GM08714 (cell line): Measurements from ENCODE around the gene PLCG2.
A peak's percentile ranks its signal among the peaks of the same experiment; 100 is the strongest.
"Not testable (repeated sequence)": the region's sequence is repeated elsewhere in the genome, so short reads cannot be mapped to it uniquely, and the experiment has no call there.

ENCODE experiments used
- H3K4me3 ChIP-seq: fragments of 200-500 bp; sonication (Bioruptor generic); 2 replicates; pipeline ENCODE4 v1.5.1; 2014; ENCODE audit warnings: mild to moderate bottlenecking, low read length, inconsistent platforms
- ZNF274 ChIP-seq: IDR thresholded peaks from 2 replicates; pipeline ENCODE4 v1.6.1; 2012; ENCODE audit warnings: mild to moderate bottlenecking, low read depth, low read length

The PLCG2 gene

GRCh38 chr16:81778861-81779535 lies at the start of gene PLCG2:
Gene PLCG2 (plus strand): TSS chr16:81779291. CDS start chr16:81785990, 6,699 bp downstream.
- no peak for TF ChIP-seq ZNF274
- H3K4me3 ChIP-seq: peak within 1 kb of the TSS; percentile 83

- no peak for TF ChIP-seq ZNF274
Observed at GRCh38 chr16:81729451-81729850, 49.6 kb upstream of the PLCG2 start.

GRCh38 chr16:81730090-81731051 lies 48.7 kb upstream of the PLCG2 start:
- H3K4me3 ChIP-seq: peak overlapping the region; percentile 6; the same call in 1 of the 2 replicates

More at GRCh38 chr16:81729451-81729850, 49.6 kb upstream of the PLCG2 start:
- no peak overlapping the region for H3K4me3 ChIP-seq

GRCh38 chr16:81731649-81732048 lies 47.4 kb upstream of the PLCG2 start:
- TF ChIP-seq ZNF274: no peak

More at GRCh38 chr16:81730090-81731051, 48.7 kb upstream of the PLCG2 start:
- no peak for TF ChIP-seq ZNF274

GRCh38 chr16:81732699-81733098 lies 46.4 kb upstream of the PLCG2 start:
- no peak for TF ChIP-seq ZNF274
- no peak overlapping the region for H3K4me3 ChIP-seq

More at GRCh38 chr16:81731649-81732048, 47.4 kb upstream of the PLCG2 start:
- H3K4me3 ChIP-seq: no peak overlapping the region

- H3K4me3 ChIP-seq: no peak overlapping the region
- TF ChIP-seq ZNF274: no peak
Observed at GRCh38 chr16:81733295-81733694, 45.8 kb upstream of the PLCG2 start.

GRCh38 chr16:81734632-81735434 lies 44.3 kb upstream of the PLCG2 start:
- H3K4me3 ChIP-seq: no peak overlapping the region
- no peak for TF ChIP-seq ZNF274

GRCh38 chr16:81737885-81738536 lies 41.1 kb upstream of the PLCG2 start:
- peak overlapping the region; percentile 4; the same call in 1 of the 2 replicates for H3K4me3 ChIP-seq

GRCh38 chr16:81738783-81739496 lies 40.2 kb upstream of the PLCG2 start:
- H3K4me3 ChIP-seq: no peak overlapping the region; the same call in 1 of the 2 replicates
- TF ChIP-seq ZNF274: no peak

More at GRCh38 chr16:81737885-81738536, 41.1 kb upstream of the PLCG2 start:
- no peak for TF ChIP-seq ZNF274

GRCh38 chr16:81739503-81739902 lies 39.6 kb upstream of the PLCG2 start:
- TF ChIP-seq ZNF274: no peak
- no peak overlapping the region; the same call in 1 of the 2 replicates for H3K4me3 ChIP-seq

GRCh38 chr16:81740169-81740568 lies 38.9 kb upstream of the PLCG2 start:
- peak overlapping the region; percentile 2; the same call in 1 of the 2 replicates for H3K4me3 ChIP-seq
- TF ChIP-seq ZNF274: no peak

- H3K4me3 ChIP-seq: not testable (repeated sequence)
Observed at GRCh38 chr16:81741430-81741770, 37.7 kb upstream of the PLCG2 start.

- TF ChIP-seq ZNF274: no peak
- no peak overlapping the region for H3K4me3 ChIP-seq
Observed at GRCh38 chr16:81744385-81744784, 34.7 kb upstream of the PLCG2 start.
